LNCaP clone FGC (cell line): ENCODE results near the gene PCDHB1.
A peak's percentile ranks its signal among the peaks of the same experiment; 100 is the strongest.
"Not testable (repeated sequence)": the region's sequence is repeated elsewhere in the genome, so short reads cannot be mapped to it uniquely, and the experiment has no call there.

ENCODE experiments used
- DNase-seq: peaks from one replicate; pipeline ENCODE4 v3.0.0-alpha.2; 2011; ENCODE audit warnings: low read depth
- H3K4me3 ChIP-seq: 2 replicates; pipeline ENCODE4 v1.5.1; 2011; ENCODE audit warnings: mild to moderate bottlenecking, low read depth, low read length, control low read depth
- TF ChIP-seq, protein P1 (sequence below): IDR thresholded peaks from 2 replicates; pipeline ENCODE4 v1.5.1; 2012; ENCODE audit warnings: mild to moderate bottlenecking; ENCODE audit not compliant: control insufficient read depth, insufficient read depth; ENCODE audit errors: extremely low read depth

The PCDHB1 gene

DNA sequence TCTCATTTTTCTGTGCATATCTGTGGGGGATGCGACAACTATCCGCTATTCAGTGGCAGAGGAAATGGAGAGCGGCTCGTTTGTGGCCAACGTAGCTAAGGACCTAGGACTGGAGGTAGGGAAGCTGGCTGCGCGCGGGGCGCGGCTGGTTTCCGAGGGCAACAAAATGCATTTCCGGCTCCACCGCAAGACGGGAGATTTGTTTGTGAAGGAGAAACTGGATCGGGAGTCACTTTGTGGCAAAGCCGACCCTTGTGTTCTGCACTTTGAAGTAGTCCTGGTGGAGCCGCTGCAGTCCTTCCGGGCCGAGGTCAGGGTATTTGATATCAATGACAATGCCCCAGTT is 320 bp downstream of the PCDHB1 start:
- TF ChIP-seq, protein P1, sequence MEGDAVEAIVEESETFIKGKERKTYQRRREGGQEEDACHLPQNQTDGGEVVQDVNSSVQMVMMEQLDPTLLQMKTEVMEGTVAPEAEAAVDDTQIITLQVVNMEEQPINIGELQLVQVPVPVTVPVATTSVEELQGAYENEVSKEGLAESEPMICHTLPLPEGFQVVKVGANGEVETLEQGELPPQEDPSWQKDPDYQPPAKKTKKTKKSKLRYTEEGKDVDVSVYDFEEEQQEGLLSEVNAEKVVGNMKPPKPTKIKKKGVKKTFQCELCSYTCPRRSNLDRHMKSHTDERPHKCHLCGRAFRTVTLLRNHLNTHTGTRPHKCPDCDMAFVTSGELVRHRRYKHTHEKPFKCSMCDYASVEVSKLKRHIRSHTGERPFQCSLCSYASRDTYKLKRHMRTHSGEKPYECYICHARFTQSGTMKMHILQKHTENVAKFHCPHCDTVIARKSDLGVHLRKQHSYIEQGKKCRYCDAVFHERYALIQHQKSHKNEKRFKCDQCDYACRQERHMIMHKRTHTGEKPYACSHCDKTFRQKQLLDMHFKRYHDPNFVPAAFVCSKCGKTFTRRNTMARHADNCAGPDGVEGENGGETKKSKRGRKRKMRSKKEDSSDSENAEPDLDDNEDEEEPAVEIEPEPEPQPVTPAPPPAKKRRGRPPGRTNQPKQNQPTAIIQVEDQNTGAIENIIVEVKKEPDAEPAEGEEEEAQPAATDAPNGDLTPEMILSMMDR = no peak
- peak overlapping the region; percentile 29 for H3K4me3 ChIP-seq
- DNase-seq = no peak

DNA sequence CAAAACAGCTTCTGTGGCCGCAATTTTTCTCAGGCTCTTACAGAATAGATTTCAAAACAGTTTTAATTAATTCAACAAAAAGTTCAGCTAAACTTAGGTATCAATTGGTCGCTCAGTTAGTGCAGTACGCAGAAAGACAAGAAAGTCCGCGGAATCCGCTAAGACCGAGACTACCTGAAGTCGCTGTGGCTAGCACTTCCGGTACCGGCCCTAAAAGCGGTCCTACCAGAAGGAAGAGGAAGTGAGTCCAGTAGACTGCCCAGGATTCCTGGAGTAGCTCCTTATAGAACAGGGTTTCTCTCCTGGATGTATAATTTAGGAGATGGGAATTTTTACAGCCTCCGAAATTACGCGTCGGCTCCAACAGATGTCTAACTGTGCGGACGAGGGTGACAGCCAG is 26.7 kb downstream of the PCDHB1 start:
- no peak for DNase-seq
- TF ChIP-seq, protein P1 = no peak
- H3K4me3 ChIP-seq = no peak overlapping the region

GRCh38 chr5:141082228-141082627 is 31.1 kb downstream of the PCDHB1 start:
- no peak for DNase-seq
- H3K4me3 ChIP-seq = no peak overlapping the region
- TF ChIP-seq, protein P1 = no peak

GRCh38 chr5:141084487-141084989 is 33.4 kb downstream of the PCDHB1 start:
- peak overlapping the region; percentile 51 for H3K4me3 ChIP-seq
- DNase-seq = peak; percentile 36
- TF ChIP-seq, protein P1 = peak; percentile 81

DNA sequence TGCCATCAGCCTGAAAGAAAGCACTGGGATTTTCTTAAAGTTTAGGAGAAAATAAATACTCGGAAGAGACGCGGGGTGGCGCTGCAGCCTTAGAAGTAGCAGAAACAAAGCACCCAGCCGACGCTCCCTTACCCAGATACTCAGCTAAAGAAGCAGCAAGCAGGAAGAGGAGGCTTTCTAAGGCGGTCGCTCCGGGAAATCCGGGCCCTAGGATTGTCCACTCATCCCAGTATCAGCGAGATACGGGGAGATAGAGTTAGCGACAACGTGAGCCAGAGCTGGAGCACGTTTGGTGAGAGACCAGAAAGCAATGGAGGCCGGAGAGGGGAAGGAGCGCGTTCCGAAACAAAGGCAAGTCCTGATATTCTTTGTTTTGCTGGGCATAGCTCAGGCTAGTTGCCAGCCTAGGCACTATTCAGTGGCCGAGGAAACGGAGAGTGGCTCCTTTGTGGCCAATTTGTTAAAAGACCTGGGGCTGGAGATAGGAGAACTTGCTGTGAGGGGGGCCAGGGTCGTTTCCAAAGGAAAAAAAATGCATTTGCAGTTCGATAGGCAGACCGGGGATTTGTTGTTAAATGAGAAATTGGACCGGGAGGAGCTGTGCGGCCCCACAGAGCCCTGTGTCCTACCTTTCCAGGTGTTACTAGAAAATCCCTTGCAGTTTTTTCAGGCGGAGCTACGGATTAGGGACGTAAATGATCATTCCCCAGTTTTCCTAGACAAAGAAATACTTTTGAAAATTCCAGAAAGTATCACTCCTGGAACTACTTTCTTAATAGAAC is 43.5 kb downstream of the PCDHB1 start, which contains the start of gene PCDHB2:
Gene PCDHB2, plus strand, starts transcription at position 135 of the 782 bp plus-strand sequence. Its CDS starts 176 bp downstream, at position 311.
- H3K4me3 ChIP-seq = peak within 1 kb of the TSS; percentile 63
- TF ChIP-seq, protein P1 = peak; percentile 65

GRCh38 chr5:141095263-141095641 is 44.1 kb downstream of the PCDHB1 start:
- TF ChIP-seq, protein P1 = no peak
- H3K4me3 ChIP-seq = peak overlapping the region; percentile 63
- no peak for DNase-seq

More for the DNA sequence above, 43.5 kb downstream of the PCDHB1 start, which contains the start of gene PCDHB2:
- peak; percentile 65 for DNase-seq

DNA sequence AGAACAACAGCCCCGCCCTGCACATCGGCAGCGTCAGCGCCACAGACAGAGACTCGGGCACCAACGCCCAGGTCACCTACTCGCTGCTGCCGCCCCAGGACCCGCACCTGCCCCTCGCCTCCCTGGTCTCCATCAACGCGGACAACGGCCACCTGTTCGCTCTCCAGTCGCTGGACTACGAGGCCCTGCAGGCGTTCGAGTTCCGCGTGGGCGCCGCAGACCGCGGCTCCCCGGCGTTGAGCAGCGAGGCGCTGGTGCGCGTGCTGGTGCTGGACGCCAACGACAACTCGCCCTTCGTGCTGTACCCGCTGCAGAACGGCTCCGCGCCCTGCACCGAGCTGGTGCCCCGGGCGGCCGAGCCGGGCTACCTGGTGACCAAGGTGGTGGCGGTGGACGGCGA is 45.0 kb downstream of the PCDHB1 start:
- H3K4me3 ChIP-seq, DNase-seq: not testable (repeated sequence)

DNA sequence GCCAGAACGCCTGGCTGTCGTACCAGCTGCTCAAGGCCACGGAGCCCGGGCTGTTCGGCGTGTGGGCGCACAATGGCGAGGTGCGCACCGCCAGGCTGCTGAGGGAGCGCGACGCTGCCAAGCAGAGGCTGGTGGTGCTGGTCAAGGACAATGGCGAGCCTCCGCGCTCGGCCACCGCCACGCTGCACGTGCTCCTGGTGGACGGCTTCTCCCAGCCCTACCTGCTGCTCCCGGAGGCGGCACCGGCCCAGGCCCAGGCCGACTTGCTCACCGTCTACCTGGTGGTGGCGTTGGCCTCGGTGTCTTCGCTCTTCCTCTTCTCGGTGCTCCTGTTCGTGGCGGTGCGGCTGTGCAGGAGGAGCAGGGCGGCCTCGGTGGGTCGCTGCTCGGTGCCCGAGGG is 45.4 kb downstream of the PCDHB1 start:
- not testable (repeated sequence) for H3K4me3 ChIP-seq, DNase-seq
